Spleen (tissue), 11 donors: ENCODE data around the gene AGAP4. TPM values are rescaled to one million over a fixed set of nuclear protein-coding genes. Genes with fewer than 3 reads are reported as not detected.
"Not testable (repeated sequence)": the region's sequence is repeated elsewhere in the genome, so short reads cannot be mapped to it uniquely, and the experiment has no call there.

Experiments used
- DNase-seq: peaks from one replicate; pipeline ENCODE4 v3.0.0-alpha.2; 2020
- H3K27ac ChIP-seq, 8 donors: fragments of 200-600 bp; sonication (generic) in 7 of 8; 1 replicate in 4 of 8; 2 replicates in 4 of 8; pipeline versions ENCODE4 v1.5.0 to v1.8.0; 2016 to 2021; ENCODE audit warnings: inconsistent platforms in 4 of 8, mild to moderate bottlenecking in 4 of 8, moderate library complexity in 1 of 8
- H3K27me3 ChIP-seq, 7 donors: fragments of 200-600 bp; sonication (generic) in 6 of 7; replicated peaks in 1 of 7; 1 replicate in 4 of 7; 2 replicates in 3 of 7; pipeline versions ENCODE4 v1.5.0 to v1.8.0; 2016 to 2021; ENCODE audit warnings: inconsistent platforms in 3 of 7, mild to moderate bottlenecking in 1 of 7
- H3K36me3 ChIP-seq, 6 donors: fragments of 200-600 bp; sonication (generic) in 5 of 6; 1 replicate in 4 of 6; 2 replicates in 2 of 6; pipeline versions ENCODE4 v1.5.0 to v1.8.0; 2016 to 2021; ENCODE audit warnings: inconsistent platforms in 2 of 6
- H3K4me1 ChIP-seq, 6 donors: fragments of 200-600 bp; sonication (generic) in 5 of 6; 1 replicate in 3 of 6; 2 replicates in 3 of 6; pipeline versions ENCODE4 v1.5.0 to v1.8.0; 2016 to 2021; ENCODE audit warnings: inconsistent platforms in 3 of 6
- H3K4me3 ChIP-seq, 8 donors: fragments of 200-600 bp; sonication (generic) in 7 of 8; 1 replicate in 4 of 8; 2 replicates in 4 of 8; pipeline versions ENCODE4 v1.5.0 to v1.8.0; 2016 to 2021; ENCODE audit warnings: inconsistent platforms in 4 of 8, mild to moderate bottlenecking in 4 of 8, moderate library complexity in 2 of 8
- H3K9me3 ChIP-seq, 8 donors: fragments of 200-600 bp; sonication (generic) in 7 of 8; 1 replicate in 4 of 8; 2 replicates in 4 of 8; pipeline versions ENCODE4 v1.5.0 to v1.8.0; 2016 to 2021; ENCODE audit warnings: inconsistent platforms in 4 of 8
- CTCF ChIP-seq, 11 experiments: fragments of 200-600 bp in 7 of 11; fragments of 450-650 bp in 4 of 11; sonication (generic) in 4 of 11; IDR thresholded peaks in 8 of 11; conservative IDR thresholded peaks in 3 of 11; 1 replicate in 7 of 11; 2 replicates in 4 of 11; pipeline versions ENCODE4 v1.4.0 to v1.8.0; 2016 to 2021; ENCODE audit warnings: antibody characterized with exemption in 11 of 11, inconsistent platforms in 4 of 11, mild to moderate bottlenecking in 1 of 11
- POLR2A ChIP-seq, 3 donors: fragments of 450-650 bp; IDR thresholded peaks; one replicate each; pipeline ENCODE4 v1.5.1; 2017; ENCODE audit warnings: antibody characterized with exemption in 3 of 3, mild to moderate bottlenecking in 1 of 3
- POLR2AphosphoS5 ChIP-seq, 3 donors: sonication (generic); formaldehyde crosslinking; IDR thresholded peaks; one replicate each; pipeline ENCODE4 v1.5.1; 2017; ENCODE audit warnings: antibody characterized with exemption in 3 of 3
- WGBS, 5 donors: extraction: QIAGEN DNeasy Blood & Tissue Kit in 3 of 5; methylation state at CpG; one replicate each; pipeline versions ENCODE4 v1.1.5 to v1.1.7; 2013 to 2018; 5-methylcytosine and 5-hydroxymethylcytosine counted together
- intact Hi-C: fragments of 100-400 bp; cut with DNase I; formaldehyde crosslinking; loops from one replicate; pipeline ENCODE4 v1.15.0; 2023; ENCODE audit warnings: low total_unique reads
- polyA plus RNA-seq, 3 donors: library from polyadenylated mRNA; stranded (reverse); fragments of 200-250 nt; gene quantifications; one replicate each; pipeline ENCODE4 v1.2.1, GENCODE V29; 2013
- total RNA-seq, 7 donors: library from RNA; depleted of rRNA in 3 of 7; stranded (reverse); fragments of >200 nt in 3 of 7; fragmentation: NEBNext Ultra II Directional in 4 of 7; extraction: Animal tissue kit (Norgen Biotek cat#: 25700) in 4 of 7; gene quantifications; one replicate each; pipeline versions ENCODE4 v1.1.0 to v1.2.1, GENCODE V29; 2016 to 2021
- donor health status: healthy with polysubstance abuse.
- donor health status: DM: no; HTN: no; CAD: no; lungs with moderate emphysema.
- donor health status: DM: no; HTN: no; CAD: no.
- donor health status: Bipolar disorder and iron deficiency.
- donor health status: healthy.
- donor health status: DM: no; HTN: no; CAD: no.
- donor health status: DM: yes; HTN: yes; CAD: no.

AGAP4 gene
- total and polyA plus RNA-seq, 10 donors, result 13.1 to 30.5 (median 18.7) TPM

- WGBS, 5 donors, result 61 to 92% (median 76%) methylated on average over 6 of the region's 6 CpGs
- no peak for DNase-seq
- H3K27ac ChIP-seq, result no peak overlapping the region
- no peaks in the 10 kb centered on the region for H3K36me3 ChIP-seq
- TF ChIP-seq POLR2A (IDR thresholded peaks at IDR 0.05) (no peak), POLR2AphosphoS5 (IDR thresholded peaks at IDR 0.05) (no peak), CTCF (IDR thresholded peaks at IDR 0.05 in 8 of 11, conservative IDR thresholded peaks at IDR 0.05 in 3 of 11) (no peak)
- no peaks in the 10 kb centered on the region for H3K27me3 ChIP-seq
- no peaks in the 10 kb centered on the region for H3K9me3 ChIP-seq
- H3K4me3 ChIP-seq, result no peak overlapping the region
- H3K4me1 ChIP-seq, result no peaks in the 10 kb centered on the region
- intact Hi-C loops, result no loop called here
Measured at GRCh38 chr10:45811075-45811474, 36.2 kb downstream of the AGAP4 start.

GRCh38 chr10:45809837-45810236 lies 37.5 kb downstream of the AGAP4 start:
- no peaks in the 10 kb centered on the region for H3K36me3 ChIP-seq
- H3K27me3 ChIP-seq, result no peaks in the 10 kb centered on the region
- 86 to 98% (median 91%) methylated on average over 4 of the region's 4 CpGs for WGBS, 5 donors
- H3K4me1 ChIP-seq, result no peaks in the 10 kb centered on the region
- no peak for DNase-seq
- no peak overlapping the region for H3K27ac ChIP-seq
- intact Hi-C loops, result no loop called here
- no peaks in the 10 kb centered on the region for H3K9me3 ChIP-seq
- TF ChIP-seq CTCF (IDR thresholded peaks at IDR 0.05 in 8 of 11, conservative IDR thresholded peaks at IDR 0.05 in 3 of 11) (no peak), POLR2AphosphoS5 (IDR thresholded peaks at IDR 0.05) (no peak), POLR2A (IDR thresholded peaks at IDR 0.05) (no peak)
- H3K4me3 ChIP-seq, result no peak overlapping the region

- H3K4me1 ChIP-seq, H3K36me3 ChIP-seq, DNase-seq, H3K27me3 ChIP-seq, H3K9me3 ChIP-seq, intact Hi-C loops, H3K27ac ChIP-seq, H3K4me3 ChIP-seq: not testable (repeated sequence)
- WGBS, 5 donors, result 55 to 75% (median 72%) methylated on average over 2 of the region's 2 CpGs
Measured at GRCh38 chr10:45804996-45805395, 42.3 kb downstream of the AGAP4 start.

GRCh38 chr10:45803060-45804010 lies 44.0 kb downstream of the AGAP4 start:
- WGBS, 5 donors, result 54 to 62% (median 56%) methylated on average over 13 of the region's 13 CpGs
- intact Hi-C loops, H3K4me1 ChIP-seq, H3K4me3 ChIP-seq, H3K27me3 ChIP-seq, H3K36me3 ChIP-seq, H3K27ac ChIP-seq, H3K9me3 ChIP-seq, DNase-seq: not testable (repeated sequence)

GRCh38 chr10:45794761-45795160 lies 52.5 kb downstream of the AGAP4 start:
- H3K4me1 ChIP-seq, H3K27me3 ChIP-seq, H3K9me3 ChIP-seq, intact Hi-C loops, DNase-seq, H3K27ac ChIP-seq, H3K4me3 ChIP-seq: not testable (repeated sequence)
- WGBS, 5 donors, result 69 to 100% (median 86%) methylated on average over 2 of the region's 2 CpGs
- peaks cover 0 to 49% (median 25%) of the 10 kb centered on the region in 6 donors for H3K36me3 ChIP-seq

- H3K27ac ChIP-seq, H3K9me3 ChIP-seq, intact Hi-C loops, H3K4me1 ChIP-seq, H3K4me3 ChIP-seq, H3K27me3 ChIP-seq, DNase-seq: not testable (repeated sequence)
- WGBS, 5 donors, result 92 to 95% (median 94%) methylated on average over 4 to 5 of the region's 6 CpGs
- H3K36me3 ChIP-seq, result peaks cover 0 to 83% (median 44%) of the 10 kb centered on the region in 6 donors
Measured at GRCh38 chr10:45790694-45791426, 56.4 kb downstream of the AGAP4 start.

GRCh38 chr10:45789991-45790390 lies 57.3 kb downstream of the AGAP4 start:
- WGBS, 5 donors, result 95 to 98% (median 98%) methylated on average over 8 of the region's 8 CpGs
- H3K9me3 ChIP-seq, H3K27me3 ChIP-seq, DNase-seq, H3K4me3 ChIP-seq, intact Hi-C loops, H3K27ac ChIP-seq, H3K4me1 ChIP-seq: not testable (repeated sequence)
- H3K36me3 ChIP-seq, result peaks cover 0 to 89% (median 51%) of the 10 kb centered on the region in 6 donors

- H3K4me3 ChIP-seq, H3K9me3 ChIP-seq, DNase-seq, intact Hi-C loops, H3K4me1 ChIP-seq, H3K27ac ChIP-seq, H3K27me3 ChIP-seq: not testable (repeated sequence)
- WGBS, 5 donors, result 54 to 80% (median 70%) methylated on average over 1 to 2 of the region's 5 CpGs
- H3K36me3 ChIP-seq, result peaks cover 0 to 81% (median 49%) of the 10 kb centered on the region in 6 donors
Measured at GRCh38 chr10:45787212-45787741, 60.0 kb downstream of the AGAP4 start.
